Activated naive CD4-positive, alpha-beta T cell treated with anti-CD3 and anti-CD28 coated beads for 36 hours (primary cell): ENCODE data around the gene ORAI3. TPM values are rescaled to one million over a fixed set of nuclear protein-coding genes. Genes with fewer than 3 reads are reported as not detected.

Experiments
- CTCF ChIA-PET: fragments of 350-600 bp; sonication (Branson Sonifier 250); formaldehyde crosslinking; loops from one replicate; lab custom pipeline; 2021; ENCODE audit warnings: antibody characterized with exemption; lab: Charles Lee
- DNase-seq: peaks from one replicate; pipeline ENCODE4 v3.0.0-alpha.2; 2020
- H3K27ac Mint-ChIP-seq: one replicate; pipeline ENCODE4 v1.8.0; 2021; ENCODE audit warnings: mild to moderate bottlenecking, mixed read lengths
- H3K27me3 Mint-ChIP-seq: one replicate; pipeline ENCODE4 v1.8.0; 2021; ENCODE audit warnings: low read depth, mixed read lengths
- H3K36me3 Mint-ChIP-seq: one replicate; pipeline ENCODE4 v1.8.0; 2021; ENCODE audit warnings: low read depth, mixed read lengths
- H3K4me1 Mint-ChIP-seq: one replicate; pipeline ENCODE4 v1.8.0; 2021; ENCODE audit warnings: low read depth, mixed read lengths
- H3K4me3 Mint-ChIP-seq: one replicate; pipeline ENCODE4 v1.8.0; 2021; ENCODE audit warnings: mild to moderate bottlenecking, moderate library complexity, mixed read lengths
- H3K9me3 Mint-ChIP-seq: one replicate; pipeline ENCODE4 v1.8.0; 2021; ENCODE audit warnings: mixed read lengths
- intact Hi-C: fragments of 100-400 bp; cut with micrococcal nuclease; formaldehyde crosslinking; loops from one replicate; pipeline ENCODE4 v1.15.1; 2023
- total RNA-seq, 2 experiments: library from RNA; stranded (reverse); gene quantifications; one replicate each; pipeline ENCODE4 v1.2.3, GENCODE V29; 2021

The ORAI3 gene
- total RNA-seq, 2 experiments from 2014 or later = 4.2 to 4.7 TPM

DNA sequence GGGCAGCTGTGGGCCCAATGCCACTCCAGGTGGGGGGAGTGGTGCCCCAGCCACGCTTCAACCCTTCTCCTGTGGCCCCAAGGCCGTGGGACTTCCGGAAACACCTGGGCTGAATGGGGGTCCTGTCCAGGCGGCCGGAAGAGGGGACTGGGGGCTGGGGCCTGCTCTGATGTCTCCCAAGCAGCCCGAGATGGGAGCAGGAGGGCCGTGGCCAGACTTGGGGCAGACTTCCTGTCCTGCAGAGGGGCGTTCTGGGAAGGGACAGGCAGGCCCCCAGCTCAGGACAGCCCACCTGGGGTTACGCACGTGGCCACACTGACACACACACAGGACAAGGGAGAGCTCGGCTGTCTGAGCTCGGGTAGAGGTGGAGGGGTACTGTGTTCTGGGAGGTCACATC, 41.2 kb downstream of the ORAI3 start:
- no peak overlapping the region for H3K27ac Mint-ChIP-seq
- intact Hi-C loops = no loop called here
- DNase-seq = no peak
- peaks cover 4% of the 10 kb centered on the region for H3K4me1 Mint-ChIP-seq
- H3K9me3 Mint-ChIP-seq = no peaks in the 10 kb centered on the region
- CTCF ChIA-PET = no interaction called here
- H3K27me3 Mint-ChIP-seq = no peaks in the 10 kb centered on the region
- peaks cover 3% of the 10 kb centered on the region for H3K36me3 Mint-ChIP-seq
- no peak overlapping the region for H3K4me3 Mint-ChIP-seq

DNA sequence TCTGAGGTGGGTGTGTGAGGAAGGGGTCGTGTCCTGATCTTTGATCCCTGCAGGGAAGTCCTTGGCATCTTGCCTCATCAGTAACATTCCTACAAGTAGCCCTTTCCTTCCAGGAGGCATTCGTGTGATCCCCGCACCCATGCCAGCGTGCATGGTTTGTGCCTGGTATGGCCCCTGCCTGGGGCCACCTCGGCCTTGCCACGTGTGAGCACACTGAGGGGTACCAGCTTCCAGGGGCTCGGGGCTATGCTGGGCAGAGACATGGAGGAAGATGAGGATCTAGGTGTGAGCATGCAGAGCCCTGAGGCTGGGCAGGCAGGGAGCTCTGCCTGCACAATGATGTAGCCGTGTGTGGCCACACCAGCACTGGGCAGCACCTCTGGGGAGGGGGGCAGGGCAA, 42.2 kb downstream of the ORAI3 start:
- Mint-ChIP-seq H3K27me3 (no peaks in the 10 kb centered on the region), H3K4me1 (peaks cover 4% of the 10 kb centered on the region), H3K9me3 (no peaks in the 10 kb centered on the region), H3K36me3 (peaks cover 3% of the 10 kb centered on the region), H3K27ac (no peak overlapping the region), H3K4me3 (no peak overlapping the region)
- CTCF ChIA-PET = interaction anchor here (0.6 kb wide), 2 partner anchors 428 to 702 kb away, joined by 5 read pairs; no protein-coding TSS in a partner anchor
- DNase-seq = no peak
- intact Hi-C loops = no loop called here

DNA sequence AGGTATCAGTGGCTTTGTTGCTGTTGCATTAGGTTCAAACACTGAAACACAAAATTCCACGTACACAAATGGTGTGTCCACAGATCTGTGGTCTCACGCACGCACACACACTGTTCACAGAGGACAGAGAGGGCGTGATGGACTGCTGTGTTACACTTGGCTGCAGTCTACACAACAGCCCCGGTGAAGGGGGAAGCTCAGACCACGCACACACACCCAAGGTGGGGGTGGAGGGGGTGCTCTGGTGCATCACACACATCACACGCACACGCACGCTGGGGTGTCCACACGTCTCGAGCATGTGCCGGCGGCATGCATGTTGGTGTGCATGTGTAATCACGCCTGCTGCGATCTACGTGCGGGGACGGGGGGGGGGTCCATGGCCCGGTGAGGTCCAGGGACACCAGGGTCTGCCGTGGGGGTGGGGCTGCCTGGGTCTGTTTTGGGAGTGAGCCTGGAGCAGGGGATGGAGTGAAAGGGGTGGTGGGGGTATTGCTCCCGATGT, 43.5 kb downstream of the ORAI3 start:
- intact Hi-C loops = no loop called here

DNA sequence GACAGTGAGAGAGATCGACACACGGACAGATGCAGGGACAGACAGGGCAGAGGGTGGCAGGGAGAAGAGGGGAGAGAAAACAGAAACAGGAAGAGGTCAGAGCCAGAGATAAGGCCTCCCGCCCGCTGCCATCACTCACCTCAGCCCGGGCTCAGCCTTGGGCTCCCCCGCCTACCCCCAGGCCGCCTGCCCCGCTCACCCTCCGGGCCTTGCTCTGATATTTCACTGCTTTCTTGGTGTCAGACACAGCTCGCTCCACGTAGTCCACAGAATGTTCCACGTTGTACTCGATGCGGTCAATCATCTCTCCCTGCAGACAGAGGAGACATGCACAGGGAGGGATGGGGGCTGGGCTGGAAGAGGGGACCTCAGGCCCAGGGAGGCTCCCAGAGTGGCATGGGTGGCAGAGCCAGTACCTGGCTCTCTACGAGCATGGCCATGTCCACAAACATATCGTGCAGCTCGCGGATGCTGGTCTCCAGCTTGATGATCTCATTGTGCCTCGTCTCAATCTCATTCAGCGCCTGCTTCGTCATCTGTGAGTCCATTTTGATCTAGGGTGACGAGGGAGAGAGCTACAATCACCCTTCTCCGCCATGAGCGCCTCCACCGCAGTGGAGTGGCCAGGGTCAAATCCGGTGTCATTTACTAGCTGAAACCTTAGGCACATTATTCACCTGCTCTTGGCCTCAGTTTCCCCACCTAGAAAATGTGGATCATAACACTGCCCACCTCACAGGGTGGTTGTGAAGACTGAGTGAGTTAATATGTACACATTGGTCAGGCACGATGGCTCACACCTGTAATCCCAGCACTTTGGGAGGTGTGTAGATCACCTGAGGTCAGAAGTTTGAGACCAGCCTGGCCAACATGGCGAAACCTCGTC, 44.3 kb downstream of the ORAI3 start:
- no peak overlapping the region for H3K27ac Mint-ChIP-seq
- no peaks in the 10 kb centered on the region for H3K9me3 Mint-ChIP-seq
- H3K4me3 Mint-ChIP-seq = no peak overlapping the region
- intact Hi-C loops = no loop called here
- H3K27me3 Mint-ChIP-seq = no peaks in the 10 kb centered on the region
- H3K4me1 Mint-ChIP-seq = peaks cover 11% of the 10 kb centered on the region
- CTCF ChIA-PET = interaction anchor here (0.6 to 0.8 kb wide), 3 partner anchors 7 to 76 kb away, joined by 3 to 4 read pairs (median 3); no protein-coding TSS in a partner anchor
- DNase-seq = no peak
- H3K36me3 Mint-ChIP-seq = no peaks in the 10 kb centered on the region

More for the DNA sequence above, 43.5 kb downstream of the ORAI3 start:
- DNase-seq = no peak
- Mint-ChIP-seq H3K27me3 (no peaks in the 10 kb centered on the region), H3K36me3 (no peaks in the 10 kb centered on the region), H3K9me3 (no peaks in the 10 kb centered on the region), H3K4me3 (no peak overlapping the region), H3K27ac (no peak overlapping the region), H3K4me1 (peaks cover 11% of the 10 kb centered on the region)
- CTCF ChIA-PET = no interaction called here

DNA sequence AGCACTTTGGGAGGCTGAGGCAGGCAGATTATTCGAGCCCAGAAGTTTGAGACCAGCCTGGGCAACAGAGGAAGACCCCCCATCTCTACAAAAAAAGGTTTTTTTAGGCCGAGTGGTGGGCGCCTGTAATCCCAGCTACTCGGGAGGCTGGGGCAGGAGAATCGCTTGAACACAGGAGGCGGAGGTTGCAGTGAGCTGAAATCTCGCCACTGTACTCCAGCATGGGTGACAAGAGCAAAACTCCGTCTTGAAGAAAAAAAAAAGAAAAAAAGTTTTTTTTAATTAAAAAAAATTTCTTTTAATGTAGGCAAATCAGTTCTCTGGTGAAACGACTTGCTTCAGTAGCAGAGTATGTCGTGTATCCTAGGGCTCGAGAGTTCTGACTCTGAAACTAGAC, 47.1 kb downstream of the ORAI3 start:
- H3K27ac Mint-ChIP-seq = no peak overlapping the region

GRCh38 chr16:30996324-30996984, 47.6 kb downstream of the ORAI3 start:
- H3K27me3 Mint-ChIP-seq = no peaks in the 10 kb centered on the region
- CTCF ChIA-PET = interaction anchor here (1.3 kb wide), 1 partner anchor 10 kb away, joined by 3 read pairs; no protein-coding TSS in a partner anchor
- no peak overlapping the region for H3K27ac Mint-ChIP-seq
- H3K9me3 Mint-ChIP-seq = no peaks in the 10 kb centered on the region
- H3K4me1 Mint-ChIP-seq = peaks cover 11% of the 10 kb centered on the region
- H3K4me3 Mint-ChIP-seq = peak overlapping the region; percentile 73
- intact Hi-C loops = loop anchor here (2.0 to 5.0 kb wide), 2 partner anchors 36 to 461 kb away; partner anchors contain the start of genes ARMC5 and STX4
- no peak for DNase-seq
- H3K36me3 Mint-ChIP-seq = no peaks in the 10 kb centered on the region

More for the DNA sequence above, 47.1 kb downstream of the ORAI3 start:
- H3K27me3 Mint-ChIP-seq = no peaks in the 10 kb centered on the region
- intact Hi-C loops = loop anchor here (2.0 to 5.0 kb wide), 2 partner anchors 37 to 461 kb away; partner anchors contain the start of genes ARMC5 and STX4
- no peak for DNase-seq
- H3K36me3 Mint-ChIP-seq = no peaks in the 10 kb centered on the region
- H3K9me3 Mint-ChIP-seq = no peaks in the 10 kb centered on the region
- peaks cover 11% of the 10 kb centered on the region for H3K4me1 Mint-ChIP-seq
- CTCF ChIA-PET = interaction anchor here (1.3 kb wide), 1 partner anchor 10 kb away, joined by 3 read pairs; no protein-coding TSS in a partner anchor
- peak overlapping the region; percentile 34 for H3K4me3 Mint-ChIP-seq

GRCh38 chr16:30996985-30997724, 48.3 kb downstream of the ORAI3 start:
- intact Hi-C loops = loop anchor here (1.0 to 5.0 kb wide), 3 partner anchors 36 to 460 kb away; partner anchors contain the start of genes ARMC5 and STX4
- peaks cover 11% of the 10 kb centered on the region for H3K4me1 Mint-ChIP-seq
- no peaks in the 10 kb centered on the region for H3K27me3 Mint-ChIP-seq
- no peak overlapping the region for H3K27ac Mint-ChIP-seq
- no peaks in the 10 kb centered on the region for H3K36me3 Mint-ChIP-seq
- peak overlapping the region; percentile 73 for H3K4me3 Mint-ChIP-seq
- H3K9me3 Mint-ChIP-seq = no peaks in the 10 kb centered on the region
- DNase-seq = peak; percentile 86
- CTCF ChIA-PET = interaction anchor here (1.3 to 2.4 kb wide), 2 partner anchors 11 to 13 kb away, joined by 3 to 12 read pairs; partner anchors contain the start of gene HSD3B7

DNA sequence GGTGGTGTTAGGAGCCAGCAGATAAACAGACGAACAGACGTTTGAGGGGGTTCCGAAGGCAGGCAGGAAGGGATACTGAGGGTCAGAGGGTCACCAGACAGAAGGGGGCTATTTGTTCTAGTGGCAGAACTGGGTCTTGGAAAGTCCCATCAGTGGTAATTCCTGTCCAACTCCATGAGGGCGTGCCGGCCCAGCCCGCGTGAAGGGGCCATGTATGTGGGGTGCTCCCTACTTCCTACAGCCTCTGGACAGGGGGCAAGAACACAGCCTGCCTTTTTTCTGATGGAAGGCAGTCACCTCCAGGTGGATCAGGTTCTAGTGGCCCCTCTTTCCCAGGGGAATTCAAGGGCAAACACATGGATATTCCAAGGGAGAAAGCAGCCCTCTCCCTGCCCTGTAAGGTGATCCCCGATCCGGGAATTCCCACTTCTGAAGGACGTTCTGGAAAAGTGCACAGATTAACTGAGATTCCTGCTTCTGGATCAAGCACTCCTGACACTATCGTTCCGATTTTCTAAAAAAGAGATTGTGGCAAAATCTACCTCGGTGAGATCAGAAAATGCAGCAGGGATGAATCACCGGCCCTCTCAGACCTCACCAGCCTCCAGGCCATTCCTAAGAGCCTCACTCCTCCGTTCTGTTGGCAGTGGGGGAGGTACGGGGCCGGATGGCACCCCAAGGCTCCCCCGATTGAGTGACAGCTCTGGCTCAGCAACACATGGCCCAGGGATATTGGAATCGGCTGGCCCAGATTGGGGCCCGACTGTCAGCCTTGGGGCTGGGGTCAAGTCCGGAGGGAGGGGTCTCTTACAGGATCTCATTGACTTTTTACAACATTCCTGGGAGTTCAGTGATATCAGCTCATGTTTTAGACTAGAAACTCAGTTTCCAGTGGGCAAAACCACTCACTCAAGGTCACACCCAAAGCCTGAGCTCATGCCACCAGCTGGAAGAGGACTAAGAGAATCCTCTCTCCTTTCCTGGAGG, 49.1 kb downstream of the ORAI3 start:
- Mint-ChIP-seq H3K27me3 (no peaks in the 10 kb centered on the region), H3K9me3 (no peaks in the 10 kb centered on the region), H3K4me1 (peaks cover 11% of the 10 kb centered on the region), H3K27ac (no peak overlapping the region), H3K4me3 (peak overlapping the region; percentile 49), H3K36me3 (no peaks in the 10 kb centered on the region)
- DNase-seq = no peak
- intact Hi-C loops = loop anchor here (1.0 to 5.0 kb wide), 3 partner anchors 35 to 459 kb away; partner anchors contain the start of genes ARMC5 and STX4
- CTCF ChIA-PET = interaction anchor here (2.4 kb wide), 1 partner anchor 14 kb away, joined by 12 read pairs; the partner anchor contains the start of gene HSD3B7

DNA sequence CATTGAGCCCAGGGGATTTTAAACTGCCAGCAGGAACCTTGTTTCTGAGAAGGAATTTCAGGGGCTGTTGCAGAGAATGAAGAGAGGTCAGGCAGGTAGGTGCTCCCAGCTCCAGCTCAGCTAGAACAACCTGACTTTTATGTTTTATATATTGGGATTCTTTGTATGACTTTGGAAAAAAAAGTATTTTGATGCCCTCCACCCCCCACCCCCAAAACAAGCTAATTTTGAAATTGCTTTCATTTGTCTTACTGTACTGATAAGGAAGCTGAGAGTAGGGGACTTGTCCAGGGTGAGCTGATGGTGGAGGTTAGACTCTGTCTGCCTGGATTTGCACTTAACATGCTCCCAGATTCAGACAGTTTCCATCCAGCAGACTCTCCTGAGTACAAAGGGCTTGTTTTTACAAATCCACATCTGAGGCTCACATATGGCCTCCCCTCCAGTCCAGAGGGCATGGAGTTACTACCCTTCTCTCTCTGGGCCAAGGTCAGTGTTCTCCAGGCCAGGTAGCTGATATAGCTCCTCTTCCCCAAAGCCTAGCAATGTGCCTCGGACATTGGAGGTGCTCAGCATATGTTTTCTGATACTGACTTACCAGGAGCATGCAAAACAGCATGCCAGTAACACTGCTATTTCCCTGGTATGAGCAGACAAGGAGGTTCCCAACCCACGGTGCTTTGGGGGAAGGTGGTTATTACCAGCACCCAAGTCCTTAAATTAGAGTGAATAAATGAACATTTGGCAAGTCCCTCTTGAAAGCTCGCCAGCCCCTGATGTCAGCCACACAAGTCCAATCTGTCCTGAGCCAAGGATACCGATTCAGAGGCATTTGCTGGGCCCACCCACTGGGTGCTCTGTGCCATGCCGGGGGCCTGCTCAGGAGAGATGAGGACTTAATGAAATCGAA, 50.2 kb downstream of the ORAI3 start:
- H3K27ac Mint-ChIP-seq = no peak overlapping the region
- H3K4me1 Mint-ChIP-seq = peaks cover 11% of the 10 kb centered on the region
- H3K9me3 Mint-ChIP-seq = no peaks in the 10 kb centered on the region
- no peak overlapping the region for H3K4me3 Mint-ChIP-seq
- H3K36me3 Mint-ChIP-seq = no peaks in the 10 kb centered on the region
- H3K27me3 Mint-ChIP-seq = no peaks in the 10 kb centered on the region
- no peak for DNase-seq
- intact Hi-C loops = loop anchor here (5.0 kb wide), 1 partner anchor 458 kb away; the partner anchor contains the start of gene ARMC5
- CTCF ChIA-PET = interaction anchor here (2.4 kb wide), 1 partner anchor 15 kb away, joined by 12 read pairs; the partner anchor contains the start of gene HSD3B7
